PC-9 (cell line): ENCODE data around the gene GANAB. TPM values are rescaled to one million over a fixed set of nuclear protein-coding genes. Genes with fewer than 3 reads are reported as not detected.

ENCODE experiments used
- BruUV-seq: library from RNA; stranded (reverse); fragments of 400-500 nt; replicated peaks from 2 replicates; lab custom pipeline; 2021; lab: Mats Ljungman, UMichigan
- CTCF ChIA-PET: fragments of 300-600 bp; sonication (Branson Sonifier 250); formaldehyde crosslinking; loops from one replicate; lab custom pipeline; 2022; ENCODE audit warnings: antibody characterized with exemption; lab: Charles Lee
- POLR2A ChIA-PET: fragments of 300-600 bp; sonication (Branson Sonifier 250); formaldehyde crosslinking; loops from one replicate; lab custom pipeline; 2022; ENCODE audit warnings: antibody characterized with exemption; ENCODE audit not compliant: unreplicated experiment; lab: Charles Lee
- DNase-seq, 2 experiments: peaks; one replicate each; pipeline versions ENCODE4 v3.0.0 to v3.0.0-alpha.2; 2015 to 2022; ENCODE audit warnings: mixed read lengths in 1 of 2
- H2AFZ ChIP-seq: fragments of 200-600 bp; sonication (generic); 2 replicates; pipeline ENCODE4 v1.8.1; 2017; ENCODE audit warnings: antibody characterized with exemption
- H3F3A ChIP-seq: fragments of 200-600 bp; sonication (generic); 2 replicates; pipeline ENCODE4 v1.8.1; 2017; ENCODE audit warnings: antibody characterized with exemption, mild to moderate bottlenecking, low read depth; ENCODE audit not compliant: insufficient read depth
- H3K27ac ChIP-seq: fragments of 200-600 bp; sonication (generic); 2 replicates; pipeline ENCODE4 v1.6.1; 2016; ENCODE audit warnings: mixed run types
- H3K27me3 ChIP-seq: fragments of 200-600 bp; sonication (generic); 2 replicates; pipeline ENCODE4 v1.6.1; 2016; ENCODE audit warnings: low read depth, mixed run types; ENCODE audit not compliant: insufficient read depth
- H3K36me3 ChIP-seq: fragments of 200-600 bp; sonication (generic); 2 replicates; pipeline ENCODE4 v1.6.1; 2016; ENCODE audit warnings: low read depth, mixed run types
- H3K4me1 ChIP-seq: fragments of 200-600 bp; sonication (generic); replicated peaks from 2 replicates; pipeline ENCODE4 v1.6.1; 2016; ENCODE audit warnings: mixed run types; ENCODE audit not compliant: insufficient read depth
- H3K4me2 ChIP-seq: fragments of 200-600 bp; sonication (generic); 2 replicates; pipeline ENCODE4 v1.6.1; 2017; ENCODE audit warnings: mixed run types
- H3K4me3 ChIP-seq: fragments of 200-600 bp; sonication (generic); 2 replicates; pipeline ENCODE4 v1.6.1; 2016; ENCODE audit warnings: mixed run types
- H3K79me2 ChIP-seq: fragments of 200-600 bp; sonication (generic); 2 replicates; pipeline ENCODE4 v1.6.1; 2017; ENCODE audit warnings: low read depth, mixed run types
- H3K9me2 ChIP-seq: fragments of 200-600 bp; sonication (generic); 2 replicates; pipeline ENCODE4 v1.8.1; 2017; ENCODE audit warnings: mild to moderate bottlenecking; ENCODE audit not compliant: insufficient read depth
- H3K9me3 ChIP-seq: fragments of 200-600 bp; sonication (generic); 2 replicates; pipeline ENCODE4 v1.8.1; 2016; ENCODE audit warnings: low read depth; ENCODE audit not compliant: insufficient read depth
- H4K20me1 ChIP-seq: fragments of 200-600 bp; sonication (generic); 2 replicates; pipeline ENCODE4 v1.8.1; 2017; ENCODE audit not compliant: insufficient read depth
- CTCF ChIP-seq: fragments of 200-600 bp; sonication (generic); conservative IDR thresholded peaks from 2 replicates; pipeline ENCODE4 v1.6.1; 2017; ENCODE audit warnings: mixed run types, antibody characterized with exemption, mild to moderate bottlenecking, moderate library complexity
- EZH2 ChIP-seq: fragments of 200-600 bp; sonication (generic); IDR thresholded peaks from 2 replicates; pipeline ENCODE4 v1.8.0; 2017; ENCODE audit warnings: antibody characterized with exemption, low read depth
- intact Hi-C: fragments of 100-400 bp; cut with micrococcal nuclease; formaldehyde crosslinking; loops from one replicate; pipeline ENCODE4 v1.10.0; 2022; ENCODE audit not compliant: unreplicated experiment
- total RNA-seq: library from RNA; stranded (reverse); gene quantifications from 2 replicates; pipeline ENCODE4 v1.2.3, GENCODE V29; 2021

Gene GANAB
- total RNA-seq, 1 experiment from 2014 or later, result 478 TPM

GRCh38 chr11:62682518-62682917, 36.1 kb upstream of the GANAB start:
- H2AFZ ChIP-seq, result no peak overlapping the region
- peaks cover 21% of the 10 kb centered on the region for H3K4me1 ChIP-seq
- H3K9me3 ChIP-seq, result no peaks in the 10 kb centered on the region
- no peak for TF ChIP-seq CTCF
- intact Hi-C loops, result no loop called here
- peaks cover 29% of the 10 kb centered on the region for H3F3A ChIP-seq
- no peak overlapping the region for H3K27ac ChIP-seq
- H3K4me2 ChIP-seq, result no peak overlapping the region
- no peak for DNase-seq
- H4K20me1 ChIP-seq, result no peaks in the 10 kb centered on the region
- BruUV-seq, result no TSS peak
- H3K36me3 ChIP-seq, result 0 out of 2 replicates have a peak, but pooled peaks cover 5% of the 10 kb centered on the region
- ChIA-PET CTCF (no interaction called here), POLR2A (no interaction called here)
- no peaks in the 10 kb centered on the region for H3K27me3 ChIP-seq
- no peaks in the 10 kb centered on the region for H3K9me2 ChIP-seq
- peaks cover 14% of the 10 kb centered on the region for H3K79me2 ChIP-seq
- no peak overlapping the region for H3K4me3 ChIP-seq

GRCh38 chr11:62680825-62681240, 34.4 kb upstream of the GANAB start:
- H3K79me2 ChIP-seq, result peaks cover 27% of the 10 kb centered on the region
- no peak overlapping the region for H3K4me3 ChIP-seq
- H2AFZ ChIP-seq, result peak overlapping the region; percentile 34; the same call in 1 of the 2 replicates
- peaks cover 29% of the 10 kb centered on the region for H3K4me1 ChIP-seq
- H3F3A ChIP-seq, result peaks cover 45% of the 10 kb centered on the region
- no peak overlapping the region for H3K27ac ChIP-seq
- peak; percentile 45 to 71 for DNase-seq
- H3K9me2 ChIP-seq, result no peaks in the 10 kb centered on the region
- H3K9me3 ChIP-seq, result no peaks in the 10 kb centered on the region
- TF ChIP-seq CTCF (peak; percentile 75), EZH2 (no peak)
- CTCF ChIA-PET, result interaction anchor here (0.6 to 1.9 kb wide), 6 partner anchors 14 to 295 kb away, joined by 3 to 15 read pairs (median 4); partner anchors contain the start of gene POLR2G
- POLR2A ChIA-PET, result interaction anchor here (0.5 to 0.7 kb wide), 2 partner anchors 16 to 83 kb away, joined by 3 read pairs; partner anchors contain the start of genes C11orf98 and CSKMT
- H4K20me1 ChIP-seq, result no peaks in the 10 kb centered on the region
- H3K4me2 ChIP-seq, result 0 out of 2 replicates have a peak overlapping the region, but pooled peaks have one; percentile 23
- no TSS peak for BruUV-seq
- H3K27me3 ChIP-seq, result no peaks in the 10 kb centered on the region
- H3K36me3 ChIP-seq, result 0 out of 2 replicates have a peak, but pooled peaks cover 20% of the 10 kb centered on the region
- intact Hi-C loops, result loop anchor here (2.0 kb wide), 1 partner anchor 48 kb away; the partner anchor contains the start of gene TTC9C

GRCh38 chr11:62678770-62679696, 32.6 kb upstream of the GANAB start, which contains the start of gene UBXN1:
Gene UBXN1, minus strand, starts transcription at chr11:62679073. Its CDS starts 150 bp downstream, at chr11:62678923.
- BruUV-seq, result TSS peak; percentile 59
- intact Hi-C loops, result loop anchor here (2.0 to 10.0 kb wide), 3 partner anchors 16 to 108 kb away; partner anchors contain the start of genes POLR2G and TMEM179B
- Histone ChIP-seq H4K20me1 (0 out of 2 replicates have a peak, but pooled peaks cover 5% of the 10 kb centered on the region), H3K79me2 (peaks cover 35% of the 10 kb centered on the region), H3K9me2 (no peaks in the 10 kb centered on the region), H3K27me3 (no peaks in the 10 kb centered on the region), H3F3A (peaks cover 54% of the 10 kb centered on the region), H3K4me1 (peaks cover 29% of the 10 kb centered on the region), H3K9me3 (no peaks in the 10 kb centered on the region), H3K27ac (peak within 1 kb of the TSS; percentile 37), H3K4me3 (peak within 1 kb of the TSS; percentile 76), H2AFZ (peak within 1 kb of the TSS; percentile 85), H3K4me2 (peak within 1 kb of the TSS; percentile 81), H3K36me3 (0 out of 2 replicates have a peak, but pooled peaks cover 26% of the 10 kb centered on the region)
- ChIA-PET POLR2A (interaction anchor here (0.5 to 0.7 kb wide), 4 partner anchors 14 to 102 kb away, joined by 3 to 8 read pairs (median 4); partner anchors contain the start of genes C11orf98 and CSKMT), CTCF (interaction anchor here (0.6 to 0.7 kb wide), 2 partner anchors 25 to 119 kb away, joined by 3 to 10 read pairs; no protein-coding TSS in a partner anchor)
- DNase-seq, result peak; percentile 78 to 80
- TF ChIP-seq CTCF, result no peak
- no peak for TF ChIP-seq EZH2
